Skin epidermis (tissue), 12 donors: ENCODE results near the gene DLEC1.

ENCODE experiments used
- H3K27ac ChIP-seq, 21 experiments: fragments of 200-600 bp; sonication (generic) in 11 of 21; one replicate each; pipeline ENCODE4 v1.5.0; 2020; ENCODE audit warnings: mild to moderate bottlenecking in 3 of 21, inconsistent platforms in 2 of 21, moderate library complexity in 2 of 21
- H3K4me3 ChIP-seq, 7 experiments: fragments of 200-600 bp; sonication (generic) in 2 of 7; one replicate each; pipeline ENCODE4 v1.5.0; 2020; ENCODE audit warnings: inconsistent platforms in 2 of 7, mild to moderate bottlenecking in 2 of 7, moderate library complexity in 1 of 7

The DLEC1 gene

GRCh38 chr3:38114875-38115644 lies 76.1 kb downstream of the DLEC1 start:
- no peak overlapping the region for H3K4me3 ChIP-seq
- no peak overlapping the region for H3K27ac ChIP-seq

- H3K4me3 ChIP-seq: no peak overlapping the region
- no peak overlapping the region for H3K27ac ChIP-seq
Measured at GRCh38 chr3:38115645-38116427, 76.8 kb downstream of the DLEC1 start.

- no peak overlapping the region for H3K27ac ChIP-seq
- no peak overlapping the region for H3K4me3 ChIP-seq
Measured at GRCh38 chr3:38116471-38117162, 77.6 kb downstream of the DLEC1 start.

- Histone ChIP-seq H3K27ac (no peak overlapping the region), H3K4me3 (no peak overlapping the region)
Measured at GRCh38 chr3:38117163-38117716, 78.2 kb downstream of the DLEC1 start.

GRCh38 chr3:38117748-38118420 lies 78.9 kb downstream of the DLEC1 start:
- Histone ChIP-seq H3K27ac (no peak overlapping the region), H3K4me3 (no peak overlapping the region)

- H3K27ac ChIP-seq: no peak overlapping the region
- H3K4me3 ChIP-seq: no peak overlapping the region
Measured at GRCh38 chr3:38118421-38119247, 79.6 kb downstream of the DLEC1 start.

- H3K27ac ChIP-seq: no peak overlapping the region
- H3K4me3 ChIP-seq: no peak overlapping the region
Measured at GRCh38 chr3:38119248-38119544, 80.2 kb downstream of the DLEC1 start.

- Histone ChIP-seq H3K4me3 (no peak overlapping the region), H3K27ac (no peak overlapping the region)
Measured at GRCh38 chr3:38119821-38120692, 81.0 kb downstream of the DLEC1 start.

- Histone ChIP-seq H3K4me3 (no peak overlapping the region), H3K27ac (no peak overlapping the region)
Measured at GRCh38 chr3:38120693-38121450, 81.9 kb downstream of the DLEC1 start.

GRCh38 chr3:38121451-38121831 lies 82.4 kb downstream of the DLEC1 start:
- no peak overlapping the region for H3K4me3 ChIP-seq

GRCh38 chr3:38121832-38122461 lies 82.9 kb downstream of the DLEC1 start:
- H3K4me3 ChIP-seq: no peak overlapping the region
- no peak overlapping the region for H3K27ac ChIP-seq

More at GRCh38 chr3:38121451-38121831, 82.4 kb downstream of the DLEC1 start:
- no peak overlapping the region for H3K27ac ChIP-seq

- H3K4me3 ChIP-seq: no peak overlapping the region
- H3K27ac ChIP-seq: no peak overlapping the region
Measured at GRCh38 chr3:38122712-38123290, 83.8 kb downstream of the DLEC1 start.

GRCh38 chr3:38124324-38125122 lies 85.5 kb downstream of the DLEC1 start:
- H3K4me3 ChIP-seq: no peak overlapping the region
- no peak overlapping the region for H3K27ac ChIP-seq

- Histone ChIP-seq H3K27ac (no peak overlapping the region), H3K4me3 (no peak overlapping the region)
Measured at GRCh38 chr3:38125305-38126120, 86.5 kb downstream of the DLEC1 start.
